Naive thymus-derived CD4-positive, alpha-beta T cell (primary cell): ENCODE data around the gene WDR33. TPM values are rescaled to one million over a fixed set of nuclear protein-coding genes. Genes with fewer than 3 reads are reported as not detected.
"Not testable (repeated sequence)": the region's sequence is repeated elsewhere in the genome, so short reads cannot be mapped to it uniquely, and the experiment has no call there.

Source experiments
- ATAC-seq: fragments of 150-1000 bp; cut with Tn5 transposase; 2 replicates; pipeline ENCODE4 v1.10.0; 2021; ENCODE audit warnings: mild to moderate bottlenecking, moderate library complexity
- CTCF ChIA-PET: fragments of 350-600 bp; sonication (Branson Sonifier 250); formaldehyde crosslinking; loops from one replicate; lab custom pipeline; 2021; ENCODE audit warnings: antibody characterized with exemption; lab: Charles Lee
- POLR2A ChIA-PET: fragments of 350-600 bp; sonication (Branson Sonifier 250); formaldehyde crosslinking; loops from one replicate; lab custom pipeline; 2021; ENCODE audit warnings: antibody characterized with exemption, inconsistent platforms; lab: Charles Lee
- DNase-seq, 9 donors: peaks; one replicate each; pipeline versions ENCODE4 v3.0.0 to v3.0.0-alpha.2; 2020 to 2022; ENCODE audit warnings: mixed read lengths in 1 of 9
- H3K27ac ChIP-seq: one replicate; pipeline ENCODE4 v1.7.0; 2013; ENCODE audit warnings: mild to moderate bottlenecking, low read depth, low read length, moderate library complexity
- H3K27me3 ChIP-seq, 2 donors: one replicate each; pipeline ENCODE4 v1.7.0; 2013; ENCODE audit warnings: low read length in 2 of 2, mild to moderate bottlenecking in 2 of 2, moderate library complexity in 2 of 2; ENCODE audit not compliant: control insufficient read depth in 2 of 2, insufficient read depth in 2 of 2
- H3K36me3 ChIP-seq, 3 experiments: 1 replicate in 2 of 3; 2 replicates in 1 of 3; pipeline ENCODE4 v1.7.0; 2013; ENCODE audit warnings: low read length in 3 of 3, mild to moderate bottlenecking in 3 of 3, moderate library complexity in 1 of 3; ENCODE audit not compliant: insufficient read depth in 3 of 3, control insufficient read depth in 2 of 3
- H3K4me1 ChIP-seq, 2 donors: one replicate each; pipeline ENCODE4 v1.7.0; 2013; ENCODE audit warnings: low read length in 2 of 2, mild to moderate bottlenecking in 2 of 2, moderate library complexity in 1 of 2; ENCODE audit not compliant: control insufficient read depth in 2 of 2, insufficient read depth in 2 of 2
- H3K4me3 ChIP-seq: 2 replicates; pipeline ENCODE4 v1.7.0; 2013; ENCODE audit warnings: mild to moderate bottlenecking, low read length
- H3K9me3 ChIP-seq, 3 experiments: 1 replicate in 2 of 3; 2 replicates in 1 of 3; pipeline ENCODE4 v1.7.0; 2013; ENCODE audit warnings: low read length in 3 of 3; ENCODE audit not compliant: control insufficient read depth in 2 of 3
- H3K27ac Mint-ChIP-seq, 9 donors: one replicate each; pipeline ENCODE4 v1.8.0; 2020 to 2022; ENCODE audit warnings: mixed read lengths in 9 of 9, mild to moderate bottlenecking in 8 of 9, moderate library complexity in 5 of 9, inconsistent platforms in 2 of 9
- H3K27me3 Mint-ChIP-seq, 5 donors: one replicate each; pipeline ENCODE4 v1.8.0; 2021 to 2022; ENCODE audit warnings: mixed read lengths in 5 of 5, mild to moderate bottlenecking in 1 of 5
- H3K36me3 Mint-ChIP-seq, 5 donors: one replicate each; pipeline ENCODE4 v1.8.0; 2020 to 2022; ENCODE audit warnings: mixed read lengths in 5 of 5, mild to moderate bottlenecking in 3 of 5, inconsistent platforms in 1 of 5
- H3K4me1 Mint-ChIP-seq, 7 donors: one replicate each; pipeline ENCODE4 v1.8.0; 2020 to 2022; ENCODE audit warnings: mixed read lengths in 7 of 7, mild to moderate bottlenecking in 3 of 7, inconsistent platforms in 1 of 7
- H3K4me3 Mint-ChIP-seq, 10 donors: one replicate each; pipeline ENCODE4 v1.8.0; 2020 to 2022; ENCODE audit warnings: mild to moderate bottlenecking in 10 of 10, mixed read lengths in 10 of 10, moderate library complexity in 6 of 10, inconsistent platforms in 2 of 10
- H3K9me3 Mint-ChIP-seq, 11 donors: one replicate each; pipeline ENCODE4 v1.8.0; 2020 to 2022; ENCODE audit warnings: mixed read lengths in 11 of 11, mild to moderate bottlenecking in 4 of 11, inconsistent platforms in 1 of 11, moderate library complexity in 1 of 11
- intact Hi-C, 2 donors: fragments of 100-400 bp; cut with micrococcal nuclease; formaldehyde crosslinking; loops; one replicate each; pipeline ENCODE4 v1.15.1; 2023
- polyA plus RNA-seq, 2 donors: library from polyadenylated mRNA; unstranded; fragments of 300-500 nt; fragmentation: Illumina TruSeq; gene quantifications; one replicate each; pipeline ENCODE4 v1.2.3, GENCODE V29; 2021
- total RNA-seq, 6 experiments: library from RNA in 5 of 6; stranded (reverse) in 5 of 6; gene quantifications; 1 replicate in 5 of 6; 2 replicates in 1 of 6; pipeline ENCODE4 v1.2.3 and lab custom pipeline; 2021 to 2026

WDR33 gene
- total and polyA plus RNA-seq, 7 experiments from 2014 or later = 36.7 to 98.7 (median 67.1) TPM

DNA sequence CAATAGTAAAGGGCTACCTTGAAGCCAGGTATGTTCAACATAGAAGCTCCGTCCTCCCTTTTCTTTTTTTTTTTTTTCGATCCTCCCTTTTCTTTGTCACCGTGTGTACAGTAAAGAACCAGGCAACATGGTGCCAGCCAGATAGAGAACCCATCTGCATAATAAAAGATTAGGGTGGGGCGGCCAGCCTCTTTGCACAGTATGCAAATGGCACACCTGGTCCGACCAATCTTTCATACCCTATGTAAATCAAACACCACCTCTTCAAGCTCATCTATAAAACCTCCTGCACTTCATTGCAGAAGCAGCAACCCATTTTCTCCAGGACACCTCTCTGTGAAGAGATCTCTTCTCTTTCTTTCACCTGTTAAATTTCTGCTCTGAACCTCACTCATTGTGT, 7.3 kb upstream of the WDR33 start:
- ChIA-PET POLR2A (no interaction called here), CTCF (no interaction called here)
- H3K36me3 ChIP-seq = no peaks in the 10 kb centered on the region
- Mint-ChIP-seq H3K36me3 (peaks cover 3 to 10% (median 4%) of the 10 kb centered on the region in 5 donors), H3K4me1 (no peaks in the 10 kb centered on the region), H3K27me3 (peaks cover 0 to 38% (median 4%) of the 10 kb centered on the region in 5 donors), H3K4me3 (no peak overlapping the region), H3K27ac (no peak overlapping the region), H3K9me3 (peaks cover 0 to 36% (median 15%) of the 10 kb centered on the region in 11 donors)
- no peak overlapping the region for H3K27ac ChIP-seq
- H3K27me3 ChIP-seq = no peaks in the 10 kb centered on the region
- H3K4me1 ChIP-seq = no peaks in the 10 kb centered on the region
- H3K4me3 ChIP-seq = no peak overlapping the region
- ATAC-seq = no peak
- peaks cover 0 to 14% (median 0%) of the 10 kb centered on the region in 3 experiments for H3K9me3 ChIP-seq
- DNase-seq = no peak
- intact Hi-C loops = no loop called here

DNA sequence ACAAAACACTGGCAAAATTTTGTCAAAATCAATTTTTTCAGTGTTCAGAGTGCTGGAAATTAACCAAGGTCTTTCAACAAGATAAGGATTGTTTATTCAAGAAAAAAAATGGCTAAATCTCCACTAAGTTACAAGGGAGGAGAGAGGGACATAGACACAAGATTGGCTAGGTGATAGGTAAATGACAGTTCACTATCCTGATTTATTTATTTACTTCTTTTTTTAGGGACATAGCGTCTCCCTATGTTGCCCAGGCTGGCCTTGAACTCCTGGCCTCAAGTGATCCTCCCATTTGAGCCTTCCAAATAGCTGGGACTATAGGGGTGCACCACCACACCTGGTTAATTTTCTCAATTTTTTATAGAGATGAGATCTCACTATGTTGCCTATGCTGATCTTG, 3.7 kb upstream of the WDR33 start:
- no peak overlapping the region for H3K4me3 ChIP-seq
- peaks cover 2 to 9% of the 10 kb centered on the region in 2 donors for H3K4me1 ChIP-seq
- Mint-ChIP-seq H3K4me3 (no peak overlapping the region), H3K27ac (no peak overlapping the region), H3K9me3 (peaks cover 0 to 11% (median 6%) of the 10 kb centered on the region in 11 donors), H3K4me1 (peaks cover 12 to 25% (median 22%) of the 10 kb centered on the region in 7 donors), H3K36me3 (peaks cover 0 to 9% (median 6%) of the 10 kb centered on the region in 5 donors), H3K27me3 (peaks cover 0 to 41% (median 4%) of the 10 kb centered on the region in 5 donors)
- H3K27ac ChIP-seq = no peak overlapping the region
- no peaks in the 10 kb centered on the region for H3K27me3 ChIP-seq
- H3K36me3 ChIP-seq = peaks cover 0 to 4% (median 0%) of the 10 kb centered on the region in 3 experiments
- no peak for ATAC-seq
- ChIA-PET POLR2A (no interaction called here), CTCF (no interaction called here)
- intact Hi-C loops = no loop called here
- no peaks in the 10 kb centered on the region for H3K9me3 ChIP-seq
- no peak for DNase-seq

DNA sequence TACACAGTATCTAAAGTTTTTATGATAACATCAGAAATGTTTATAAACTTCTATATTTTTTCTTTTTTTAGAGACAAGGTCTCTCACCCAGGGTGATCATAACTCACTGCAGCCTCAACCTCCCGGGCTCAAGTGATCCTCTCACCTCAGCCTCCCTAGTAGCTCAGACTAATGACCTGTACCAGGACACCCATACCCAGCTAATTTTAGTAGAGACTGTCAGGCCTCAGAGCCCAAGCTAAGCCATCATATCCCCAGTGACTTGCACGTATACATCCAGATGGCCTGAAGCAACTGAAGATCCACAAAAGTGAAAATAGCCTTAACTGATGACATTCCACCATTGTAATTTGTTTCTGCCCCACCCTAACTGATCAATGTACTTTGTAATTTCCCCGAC, 1.5 kb upstream of the WDR33 start:
- CTCF ChIA-PET, H3K9me3 Mint-ChIP-seq, ATAC-seq, H3K9me3 ChIP-seq, H3K27ac ChIP-seq, DNase-seq, H3K36me3 ChIP-seq, intact Hi-C loops, H3K27me3 ChIP-seq, H3K4me3 ChIP-seq: not testable (repeated sequence)
- Mint-ChIP-seq H3K4me1 (peaks cover 25 to 45% (median 39%) of the 10 kb centered on the region in 7 donors), H3K27me3 (peaks cover 0 to 24% (median 0%) of the 10 kb centered on the region in 5 donors), H3K27ac (peak overlapping the region in 5 of 9 donors; percentile 26 to 100 (median 99)), H3K36me3 (peaks cover 0 to 13% (median 7%) of the 10 kb centered on the region in 5 donors), H3K4me3 (peak overlapping the region; percentile 1 to 100 (median 96))
- peaks cover 17 to 18% of the 10 kb centered on the region in 2 donors for H3K4me1 ChIP-seq
- POLR2A ChIA-PET = interaction anchor here (0.7 to 2.8 kb wide), 2 partner anchors 17 to 31 kb away, joined by 4 to 16 read pairs; no protein-coding TSS in a partner anchor

DNA sequence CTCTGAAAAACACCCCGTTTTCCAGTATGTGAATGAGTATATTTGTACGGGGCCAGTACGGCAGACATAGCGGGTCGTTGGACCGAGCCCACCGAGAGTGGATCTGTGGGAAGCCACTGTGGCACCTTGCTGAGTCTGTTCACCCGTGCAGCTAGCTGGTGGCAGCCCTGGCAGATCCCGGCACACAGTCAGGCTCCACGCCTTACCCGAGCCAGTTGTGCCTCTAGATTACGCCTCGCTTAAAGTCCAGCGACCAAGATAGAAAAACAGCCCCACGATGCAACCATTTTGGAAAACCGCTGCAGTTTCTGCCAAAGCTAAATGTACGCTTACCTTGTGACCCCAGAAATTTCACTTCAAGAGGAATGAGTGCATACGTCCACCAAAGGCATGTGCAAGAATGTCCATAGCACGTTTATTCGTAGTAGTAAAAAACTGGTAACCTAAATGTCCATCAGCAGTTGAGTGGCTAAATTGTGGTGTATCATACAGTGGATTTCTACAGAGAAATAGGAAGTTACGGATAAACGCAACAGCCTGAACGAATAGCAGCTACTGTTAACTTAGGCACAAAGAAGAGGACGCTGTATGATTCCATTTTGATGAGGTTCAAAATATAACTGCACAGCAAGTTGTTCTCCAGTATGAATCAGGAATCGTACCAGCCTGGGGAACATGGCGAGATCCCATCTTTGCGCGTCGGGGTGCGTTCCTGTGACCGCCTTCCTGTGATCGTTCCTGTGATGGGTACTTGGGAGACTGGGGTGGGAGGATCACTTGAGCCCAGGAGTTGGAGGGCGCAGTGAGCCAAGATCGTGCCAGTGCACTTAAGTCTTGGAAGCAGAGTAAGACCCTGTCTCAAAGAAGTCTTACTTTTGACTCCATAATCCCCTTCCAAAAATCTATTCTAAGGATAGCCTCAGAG, 688 bp upstream of the WDR33 start:
- H3K36me3 ChIP-seq = peaks cover 0 to 4% (median 0%) of the 10 kb centered on the region in 3 experiments
- no peak for DNase-seq
- H3K9me3 ChIP-seq = no peaks in the 10 kb centered on the region
- H3K27ac ChIP-seq = peak overlapping the region; percentile 98
- intact Hi-C loops = loop anchor here (1.0 to 2.0 kb wide), 10 partner anchors 19 to 285 kb away; partner anchors contain the start of genes IWS1 (in 2 of the 2), POLR2D (in 2 of the 2), SAP130 (in 1 of the 2) and SFT2D3 (in 1 of the 2)
- Mint-ChIP-seq H3K4me3 (peak overlapping the region; percentile 91 to 100 (median 96)), H3K4me1 (peaks cover 29 to 53% (median 44%) of the 10 kb centered on the region in 7 donors), H3K9me3 (no peaks in the 10 kb centered on the region), H3K27me3 (peaks cover 0 to 16% (median 0%) of the 10 kb centered on the region in 5 donors), H3K36me3 (peaks cover under 1 to 13% (median 7%) of the 10 kb centered on the region in 5 donors), H3K27ac (peak overlapping the region; percentile 94 to 100 (median 99))
- peak overlapping the region; percentile 79 for H3K4me3 ChIP-seq
- CTCF ChIA-PET = no interaction called here
- ATAC-seq = no peak
- POLR2A ChIA-PET = interaction anchor here (0.5 to 2.8 kb wide), 10 partner anchors 9 to 423 kb away, joined by 3 to 17 read pairs (median 6); partner anchors contain the start of genes MAP3K2, POLR2D, SFT2D3 and UGGT1
- no peaks in the 10 kb centered on the region for H3K27me3 ChIP-seq
- peaks cover 17 to 24% of the 10 kb centered on the region in 2 donors for H3K4me1 ChIP-seq

DNA sequence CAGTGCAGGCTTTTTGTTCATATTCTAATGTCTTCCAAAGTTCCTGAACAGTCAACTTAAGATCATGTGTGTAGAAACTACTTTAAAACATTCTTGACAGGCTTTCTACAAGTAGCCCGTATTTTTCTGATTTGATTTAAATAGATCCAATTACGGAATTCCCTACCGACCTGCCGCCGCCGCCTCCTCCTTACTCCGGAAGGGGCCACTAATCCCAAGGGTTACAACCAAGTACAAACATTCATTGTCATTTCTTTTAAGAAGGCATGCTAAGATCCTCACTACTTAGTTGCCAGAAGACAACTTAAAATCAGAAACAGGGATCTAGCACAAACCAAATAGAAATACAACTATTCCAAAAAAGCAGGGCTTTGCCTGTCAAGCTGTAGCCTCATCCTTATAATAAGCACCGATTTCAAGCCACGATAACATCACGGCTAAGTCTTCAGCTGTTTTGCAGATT, 784 bp downstream of the WDR33 start:
- DNase-seq (no peak), ATAC-seq (no peak)
- Histone ChIP-seq H3K36me3 (peaks cover 0 to 4% (median 0%) of the 10 kb centered on the region in 3 experiments), H3K4me3 (peak overlapping the region; percentile 79), H3K4me1 (peaks cover 22 to 24% of the 10 kb centered on the region in 2 donors), H3K27ac (peak overlapping the region; percentile 98), H3K27me3 (no peaks in the 10 kb centered on the region), H3K9me3 (no peaks in the 10 kb centered on the region)
- ChIA-PET POLR2A (interaction anchor here (1.9 to 2.8 kb wide), 4 partner anchors 20 to 108 kb away, joined by 6 to 17 read pairs (median 13); partner anchors contain the start of genes POLR2D and SFT2D3), CTCF (interaction anchor here (1.1 kb wide), 1 partner anchor 68 kb away, joined by 3 read pairs; no protein-coding TSS in a partner anchor)
- peak overlapping the region; percentile 91 to 100 (median 96) for H3K4me3 Mint-ChIP-seq
- intact Hi-C loops = loop anchor here (1.0 to 2.0 kb wide), 6 partner anchors 20 to 422 kb away; partner anchors contain the start of gene UGGT1 (in 1 of the 2)
- H3K4me1 Mint-ChIP-seq = peaks cover 39 to 68% (median 57%) of the 10 kb centered on the region in 7 donors
- peaks cover 4 to 13% (median 7%) of the 10 kb centered on the region in 5 donors for H3K36me3 Mint-ChIP-seq
- H3K27me3 Mint-ChIP-seq = peaks cover 0 to 12% (median 0%) of the 10 kb centered on the region in 5 donors
- peak overlapping the region; percentile 94 to 100 (median 99) for H3K27ac Mint-ChIP-seq
- H3K9me3 Mint-ChIP-seq = no peaks in the 10 kb centered on the region

DNA sequence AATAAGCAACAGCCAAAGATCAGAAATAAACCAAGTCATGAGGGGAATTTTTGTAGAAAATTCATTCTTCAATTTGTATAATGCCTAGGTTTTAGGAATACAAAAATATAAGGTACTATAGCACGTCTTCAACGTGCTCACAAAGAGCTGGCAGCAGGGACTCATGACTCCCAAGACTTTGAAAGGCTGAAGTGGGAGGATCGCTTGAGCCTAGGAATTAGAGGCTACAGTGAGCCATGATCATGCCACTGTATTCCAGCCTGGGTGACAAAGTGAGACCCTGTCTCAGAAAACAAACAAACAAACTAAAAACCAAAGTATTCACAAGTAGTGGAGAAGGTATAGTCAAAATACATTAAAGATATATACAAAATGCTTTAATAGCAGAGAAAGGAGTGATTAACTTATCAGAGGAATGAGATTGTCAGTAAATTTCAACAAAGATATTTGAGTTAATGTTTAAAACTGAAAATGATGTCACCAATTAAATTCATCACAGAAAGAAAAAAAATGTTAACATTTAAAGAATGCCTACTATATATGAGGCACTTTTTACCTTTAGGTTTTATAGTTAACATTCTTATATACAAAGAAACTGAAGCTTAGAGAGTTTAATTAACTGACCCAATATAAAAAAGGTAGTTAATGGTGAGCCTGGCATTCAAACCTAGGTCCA, 3.2 kb downstream of the WDR33 start:
- Mint-ChIP-seq H3K27me3 (peaks cover 0 to 4% (median 0%) of the 10 kb centered on the region in 5 donors), H3K9me3 (no peaks in the 10 kb centered on the region), H3K4me3 (peak overlapping the region; percentile 61 to 94 (median 67)), H3K27ac (peak overlapping the region in 7 of 9 donors; percentile 3 to 83 (median 55)), H3K36me3 (peaks cover 6 to 14% (median 13%) of the 10 kb centered on the region in 5 donors), H3K4me1 (peaks cover 50 to 91% (median 68%) of the 10 kb centered on the region in 7 donors)
- Histone ChIP-seq H3K27me3 (no peaks in the 10 kb centered on the region), H3K36me3 (peaks cover 0 to 4% (median 0%) of the 10 kb centered on the region in 3 experiments), H3K4me3 (no peak overlapping the region), H3K27ac (no peak overlapping the region), H3K9me3 (no peaks in the 10 kb centered on the region), H3K4me1 (peaks cover 23 to 38% of the 10 kb centered on the region in 2 donors)
- POLR2A ChIA-PET = no interaction called here
- intact Hi-C loops = no loop called here
- CTCF ChIA-PET = no interaction called here
- DNase-seq (no peak), ATAC-seq (no peak)
